ENCODE measurements around the gene DMRTB1. TPM values are rescaled to one million over a fixed set of nuclear protein-coding genes. Genes with fewer than 3 reads are reported as not detected.
"Not testable (repeated sequence)": the region's sequence is repeated elsewhere in the genome, so short reads cannot be mapped to it uniquely, and the experiment has no call there.

The DMRTB1 gene
- total and polyA plus RNA-seq, 9 of the 15 experiments (the other 6 are each of a cell fraction or from before 2014, with no cell fraction given) = 0.06 to 0.35 (median 0.13) TPM; not detected in 3

- POLR2A ChIA-PET; H3K4me3 ChIP-seq; in situ Hi-C loops (cut with MboI); H3K36me3 ChIP-seq (ENCODE audit: control insufficient read depth, insufficient read depth, low read length); H2AFZ ChIP-seq (ENCODE audit: low read depth, low read length); H4K20me1 ChIP-seq (replicated peaks; ENCODE audit: control insufficient read depth, insufficient read depth, low read length); FAIRE-seq; H3K27ac ChIP-seq (ENCODE audit: extremely low read depth, low read depth, low read length); H3K79me2 ChIP-seq (ENCODE audit: control insufficient read depth, insufficient read depth, low read length); H3K9me1 ChIP-seq (ENCODE audit: control insufficient read depth, insufficient read depth, low read length); H3K4me2 ChIP-seq (ENCODE audit: insufficient read depth, low read length); CTCF ChIA-PET (ENCODE audit: low intra/inter-chr PET ratio); DNase-seq (ENCODE audit: extremely low read depth in 1 of 4, low spot score in 3 of 4); H3K9ac ChIP-seq (ENCODE audit: insufficient read depth in 1 of 2, low read depth in 2 of 2, low read length in 2 of 2); ATAC-seq; BruUV-seq (replicated peaks); H3K9me3 ChIP-seq (replicated peaks; ENCODE audit: control insufficient read depth, insufficient read depth, low read depth, low read length); intact Hi-C loops (cut with micrococcal nuclease): not testable (repeated sequence)
- Histone ChIP-seq H3K27me3 (ENCODE audit: control insufficient read depth in 2 of 2, insufficient read depth in 2 of 2, low read length in 2 of 2) (peaks cover 16 to 32% of the 10 kb centered on the region in 2 experiments; a peak in 4 of 5 replicates), H3K4me1 (replicated peaks in 1 of 2; ENCODE audit: control insufficient read depth in 2 of 2, insufficient read depth in 2 of 2, low read length in 2 of 2) (peaks cover 0 to 10% of the 10 kb centered on the region in 2 experiments; a peak in 1 of 5 replicates)
- TF ChIP-seq CBX5 (IDR thresholded peaks at IDR 0.05; ENCODE audit: borderline replicate concordance, low read depth) = 0 out of 2 replicates have a peak, but pooled peaks have one; percentile 19
- WGBS (ENCODE audit: insufficient coverage, low coverage, missing lambda C conversion rate) = under 1% methylated on average over 10 of the region's 10 CpGs
These were observed 24.7 kb upstream of the DMRTB1 start for GRCh38 chr1:53434405-53435007.

- Histone ChIP-seq H3K4me2 (ENCODE audit: insufficient read depth, low read length) (no peak overlapping the region), H3K27me3 (ENCODE audit: control insufficient read depth in 2 of 2, insufficient read depth in 2 of 2, low read length in 2 of 2) (peaks cover 15 to 32% of the 10 kb centered on the region in 2 experiments; a peak in 4 of 5 replicates), H2AFZ (ENCODE audit: low read depth, low read length) (no peak overlapping the region), H3K79me2 (ENCODE audit: control insufficient read depth, insufficient read depth, low read length) (no peaks in the 10 kb centered on the region), H3K4me3 (no peak overlapping the region), H3K36me3 (ENCODE audit: control insufficient read depth, insufficient read depth, low read length) (no peaks in the 10 kb centered on the region), H3K4me1 (replicated peaks in 1 of 2; ENCODE audit: control insufficient read depth in 2 of 2, insufficient read depth in 2 of 2, low read length in 2 of 2) (peaks cover 0 to 10% of the 10 kb centered on the region in 2 experiments; a peak in 1 of 5 replicates), H3K9ac (ENCODE audit: insufficient read depth in 1 of 2, low read depth in 2 of 2, low read length in 2 of 2) (no peak overlapping the region), H4K20me1 (replicated peaks; ENCODE audit: control insufficient read depth, insufficient read depth, low read length) (no peaks in the 10 kb centered on the region), H3K9me1 (ENCODE audit: control insufficient read depth, insufficient read depth, low read length) (no peaks in the 10 kb centered on the region), H3K9me3 (replicated peaks; ENCODE audit: control insufficient read depth, insufficient read depth, low read depth, low read length) (0 out of 2 replicates have a peak, but pooled peaks cover 2% of the 10 kb centered on the region), H3K27ac (ENCODE audit: extremely low read depth, low read depth, low read length) (no peak overlapping the region)
- FAIRE-seq = no peak
- TF ChIP-seq STAG1 (CRISPR knock-in tag; IDR thresholded peaks at IDR 0.05; ENCODE audit: borderline replicate concordance) = no peak
- no peak for TF ChIP-seq EHMT2 (IDR thresholded peaks at IDR 0.05)
- no peak for TF ChIP-seq ZFP1 (CRISPR knock-in tag; IDR thresholded peaks at IDR 0.05)
- TF ChIP-seq NFYB (IDR thresholded peaks at IDR 0.05; ENCODE audit: extremely low read depth, insufficient read length) = no peak
- no peak for TF ChIP-seq ZNF592 (IDR thresholded peaks at IDR 0.05)
- TF ChIP-seq ZFPM2 (CRISPR knock-in tag; IDR thresholded peaks at IDR 0.05) = no peak
- TF ChIP-seq RBM22 (IDR thresholded peaks at IDR 0.05; ENCODE audit: low read depth, low read length, poor library complexity, severe bottlenecking) = no peak
- 0% methylated on average over 4 of the region's 4 CpGs for WGBS (ENCODE audit: insufficient coverage, low coverage, missing lambda C conversion rate)
- no peak for ATAC-seq
- intact Hi-C loops (cut with micrococcal nuclease) = no loop called here
- no TSS peak for BruUV-seq (replicated peaks)
- POLR2A ChIA-PET = no interaction called here
- in situ Hi-C loops (cut with MboI) = no loop called here
- DNase-seq (ENCODE audit: extremely low read depth in 1 of 4, low spot score in 3 of 4) = no peak
- CTCF ChIA-PET (ENCODE audit: low intra/inter-chr PET ratio) = no interaction called here
These were observed 24.0 kb upstream of the DMRTB1 start for GRCh38 chr1:53435151-53435550.

Measured in K562 (cell line).